Liver (tissue), 9 donors: ENCODE results near the gene ISOC1. TPM values are rescaled to one million over a fixed set of nuclear protein-coding genes. Genes with fewer than 3 reads are reported as not detected.

Experiments used
- DNase-seq: peaks from one replicate; pipeline ENCODE4 v3.0.0-alpha.2; 2017; ENCODE audit warnings: low spot score
- H3K27ac ChIP-seq, 2 donors: one replicate each; pipeline ENCODE4 v1.7.0; 2013; ENCODE audit warnings: inconsistent platforms in 2 of 2, low read length in 2 of 2, control low read depth in 1 of 2, low read depth in 1 of 2, mild to moderate bottlenecking in 1 of 2
- H3K27me3 ChIP-seq, 4 donors: one replicate each; pipeline versions ENCODE4 v1.6.1 to v1.7.0; 2013; ENCODE audit warnings: low read length in 3 of 4, inconsistent platforms in 1 of 4, mild to moderate bottlenecking in 1 of 4, moderate library complexity in 1 of 4; ENCODE audit not compliant: control insufficient read depth in 4 of 4, insufficient read depth in 4 of 4
- H3K36me3 ChIP-seq, 4 donors: one replicate each; pipeline versions ENCODE4 v1.6.1 to v1.7.0; 2013; ENCODE audit warnings: low read length in 3 of 4, mild to moderate bottlenecking in 3 of 4, low read depth in 1 of 4, moderate library complexity in 1 of 4; ENCODE audit not compliant: control insufficient read depth in 4 of 4, insufficient read depth in 3 of 4
- H3K4me1 ChIP-seq, 4 donors: one replicate each; pipeline versions ENCODE4 v1.6.1 to v1.7.0; 2013; ENCODE audit warnings: low read length in 3 of 4, mild to moderate bottlenecking in 3 of 4, moderate library complexity in 1 of 4; ENCODE audit not compliant: control insufficient read depth in 4 of 4, insufficient read depth in 4 of 4
- H3K4me3 ChIP-seq, 3 donors: one replicate each; pipeline versions ENCODE4 v1.6.1 to v1.7.0; 2013; ENCODE audit warnings: low read length in 3 of 3, control low read depth in 1 of 3, low read depth in 1 of 3, mild to moderate bottlenecking in 1 of 3
- H3K9ac ChIP-seq, 2 donors: one replicate each; pipeline ENCODE4 v1.7.0; 2013; ENCODE audit warnings: low read length in 2 of 2, mild to moderate bottlenecking in 2 of 2, moderate library complexity in 2 of 2, control low read depth in 1 of 2, low read depth in 1 of 2
- H3K9me3 ChIP-seq, 4 donors: one replicate each; pipeline versions ENCODE4 v1.6.1 to v1.7.0; 2013; ENCODE audit warnings: low read length in 3 of 4; ENCODE audit not compliant: control insufficient read depth in 4 of 4
- ATF3 ChIP-seq: IDR thresholded peaks from 2 replicates; pipeline ENCODE4 v1.6.1; 2016; ENCODE audit warnings: antibody characterized with exemption
- EGR1 ChIP-seq, 2 donors: IDR thresholded peaks; 2 replicates each; pipeline ENCODE4 v1.6.1; 2016 to 2018; ENCODE audit warnings: antibody characterized with exemption in 2 of 2, low read depth in 2 of 2
- FOXA1 ChIP-seq: IDR thresholded peaks from 2 replicates; pipeline ENCODE4 v1.6.1; 2016; ENCODE audit warnings: antibody characterized with exemption
- FOXA2 ChIP-seq: IDR thresholded peaks from 2 replicates; pipeline ENCODE4 v1.6.1; 2016; ENCODE audit warnings: antibody characterized with exemption
- GABPA ChIP-seq, 2 donors: IDR thresholded peaks in 1 of 2; conservative IDR thresholded peaks in 1 of 2; 2 replicates each; pipeline ENCODE4 v1.6.1; 2016; ENCODE audit warnings: antibody characterized with exemption in 2 of 2, mild to moderate bottlenecking in 1 of 2, moderate library complexity in 1 of 2
- HNF4A ChIP-seq, 2 donors: conservative IDR thresholded peaks; 2 replicates each; pipeline ENCODE4 v1.6.1; 2016; ENCODE audit warnings: antibody characterized with exemption in 2 of 2, mild to moderate bottlenecking in 2 of 2
- HNF4G ChIP-seq: IDR thresholded peaks from 2 replicates; pipeline ENCODE4 v1.6.1; 2016; ENCODE audit warnings: antibody characterized with exemption
- JUND ChIP-seq, 2 donors: IDR thresholded peaks; 2 replicates each; pipeline ENCODE4 v1.6.1; 2016; ENCODE audit warnings: antibody characterized with exemption in 2 of 2
- MAX ChIP-seq: IDR thresholded peaks from 2 replicates; pipeline ENCODE4 v1.6.1; 2016; ENCODE audit warnings: antibody characterized with exemption
- NR2F2 ChIP-seq: IDR thresholded peaks from 2 replicates; pipeline ENCODE4 v1.6.1; 2016; ENCODE audit warnings: antibody characterized with exemption
- RAD21 ChIP-seq, 2 donors: IDR thresholded peaks; 2 replicates each; pipeline ENCODE4 v1.6.1; 2016; ENCODE audit warnings: antibody characterized with exemption in 2 of 2, mild to moderate bottlenecking in 2 of 2
- REST ChIP-seq: IDR thresholded peaks from 2 replicates; pipeline ENCODE4 v1.6.1; 2016; ENCODE audit warnings: antibody characterized with exemption, mild to moderate bottlenecking
- RXRA ChIP-seq, 2 donors: IDR thresholded peaks; 2 replicates each; pipeline ENCODE4 v1.6.1; 2017 to 2018; ENCODE audit warnings: antibody characterized with exemption in 2 of 2, mild to moderate bottlenecking in 1 of 2
- SP1 ChIP-seq: IDR thresholded peaks from 2 replicates; pipeline ENCODE4 v1.6.1; 2018; ENCODE audit warnings: antibody characterized with exemption, mild to moderate bottlenecking
- TAF1 ChIP-seq: conservative IDR thresholded peaks from 2 replicates; pipeline ENCODE4 v1.6.1; 2016; ENCODE audit warnings: antibody characterized with exemption, mild to moderate bottlenecking
- YY1 ChIP-seq: IDR thresholded peaks from 2 replicates; pipeline ENCODE4 v1.6.1; 2016; ENCODE audit warnings: antibody characterized with exemption, mild to moderate bottlenecking
- ZBTB33 ChIP-seq: IDR thresholded peaks from 2 replicates; pipeline ENCODE4 v1.6.1; 2016; ENCODE audit warnings: antibody characterized with exemption
- WGBS: extraction: QIAGEN DNeasy Blood & Tissue Kit; methylation state at CpG from one replicate; pipeline ENCODE4 v1.1.7; 2013; 5-methylcytosine and 5-hydroxymethylcytosine counted together
- polyA plus RNA-seq, 2 donors: library from polyadenylated mRNA; stranded (reverse) in 1 of 2; unstranded in 1 of 2; fragments of 200-250 nt in 1 of 2; fragments of >200 nt in 1 of 2; fragmentation: Nextera tagmentation in 1 of 2; extraction: Ambion mirVana in 1 of 2; gene quantifications; one replicate each; pipeline versions ENCODE4 v1.2.1 to v1.2.3, GENCODE V29; 2013 to 2015
- total RNA-seq, 2 donors: library from RNA; depleted of rRNA; stranded (reverse); fragments of >200 nt; gene quantifications; one replicate each; pipeline ENCODE4 v1.2.3, GENCODE V29; 2014
- TF ChIP-seq, protein P1 (sequence below): fragments of 150-350 bp; IDR thresholded peaks from 2 replicates; pipeline ENCODE4 v1.5.1; 2017; ENCODE audit warnings: improper control_type of control experiment, low read depth, low read length; ENCODE audit not compliant: missing input control
- donor health status: healthy.
- donor health status: healthy.
- donor health status: healthy.
- donor health status: healthy.
- donor health status: healthy.

ISOC1 gene
- total and polyA plus RNA-seq, 4 donors = 34.1 to 52.9 (median 41.8) TPM

- TF ChIP-seq YY1 = no peak
- no peak for TF ChIP-seq TAF1
- no peak for TF ChIP-seq ATF3
- no peak for TF ChIP-seq FOXA2
- TF ChIP-seq EGR1 (IDR thresholded peaks at IDR 0.05; ENCODE audit: low read depth in 2 of 2) = no peak
- no peak for TF ChIP-seq SP1
- no peak for TF ChIP-seq MAX
- TF ChIP-seq JUND (IDR thresholded peaks at IDR 0.05) = no peak
- no peak for TF ChIP-seq NR2F2
- TF ChIP-seq, protein P1, sequence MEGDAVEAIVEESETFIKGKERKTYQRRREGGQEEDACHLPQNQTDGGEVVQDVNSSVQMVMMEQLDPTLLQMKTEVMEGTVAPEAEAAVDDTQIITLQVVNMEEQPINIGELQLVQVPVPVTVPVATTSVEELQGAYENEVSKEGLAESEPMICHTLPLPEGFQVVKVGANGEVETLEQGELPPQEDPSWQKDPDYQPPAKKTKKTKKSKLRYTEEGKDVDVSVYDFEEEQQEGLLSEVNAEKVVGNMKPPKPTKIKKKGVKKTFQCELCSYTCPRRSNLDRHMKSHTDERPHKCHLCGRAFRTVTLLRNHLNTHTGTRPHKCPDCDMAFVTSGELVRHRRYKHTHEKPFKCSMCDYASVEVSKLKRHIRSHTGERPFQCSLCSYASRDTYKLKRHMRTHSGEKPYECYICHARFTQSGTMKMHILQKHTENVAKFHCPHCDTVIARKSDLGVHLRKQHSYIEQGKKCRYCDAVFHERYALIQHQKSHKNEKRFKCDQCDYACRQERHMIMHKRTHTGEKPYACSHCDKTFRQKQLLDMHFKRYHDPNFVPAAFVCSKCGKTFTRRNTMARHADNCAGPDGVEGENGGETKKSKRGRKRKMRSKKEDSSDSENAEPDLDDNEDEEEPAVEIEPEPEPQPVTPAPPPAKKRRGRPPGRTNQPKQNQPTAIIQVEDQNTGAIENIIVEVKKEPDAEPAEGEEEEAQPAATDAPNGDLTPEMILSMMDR = no peak
- TF ChIP-seq HNF4G = no peak
- no peak for TF ChIP-seq GABPA (IDR thresholded peaks at IDR 0.05 in 1 of 2, conservative IDR thresholded peaks at IDR 0.05 in 1 of 2)
- TF ChIP-seq RXRA (IDR thresholded peaks at IDR 0.05) = no peak
- no peak for TF ChIP-seq FOXA1
- H3K4me3 ChIP-seq = no peak overlapping the region
- no peaks in the 10 kb centered on the region for H3K4me1 ChIP-seq
- peaks cover 0 to 5% (median 2%) of the 10 kb centered on the region in 4 donors for H3K9me3 ChIP-seq
- WGBS = 44% methylated on average over 2 of the region's 2 CpGs
- H3K27me3 ChIP-seq = no peaks in the 10 kb centered on the region
- no peak overlapping the region for H3K9ac ChIP-seq
- no peak overlapping the region for H3K27ac ChIP-seq
- no peaks in the 10 kb centered on the region for H3K36me3 ChIP-seq
- DNase-seq = no peak
These were observed 46.0 kb upstream of the ISOC1 start for GRCh38 chr5:129048509-129048908.

DNA sequence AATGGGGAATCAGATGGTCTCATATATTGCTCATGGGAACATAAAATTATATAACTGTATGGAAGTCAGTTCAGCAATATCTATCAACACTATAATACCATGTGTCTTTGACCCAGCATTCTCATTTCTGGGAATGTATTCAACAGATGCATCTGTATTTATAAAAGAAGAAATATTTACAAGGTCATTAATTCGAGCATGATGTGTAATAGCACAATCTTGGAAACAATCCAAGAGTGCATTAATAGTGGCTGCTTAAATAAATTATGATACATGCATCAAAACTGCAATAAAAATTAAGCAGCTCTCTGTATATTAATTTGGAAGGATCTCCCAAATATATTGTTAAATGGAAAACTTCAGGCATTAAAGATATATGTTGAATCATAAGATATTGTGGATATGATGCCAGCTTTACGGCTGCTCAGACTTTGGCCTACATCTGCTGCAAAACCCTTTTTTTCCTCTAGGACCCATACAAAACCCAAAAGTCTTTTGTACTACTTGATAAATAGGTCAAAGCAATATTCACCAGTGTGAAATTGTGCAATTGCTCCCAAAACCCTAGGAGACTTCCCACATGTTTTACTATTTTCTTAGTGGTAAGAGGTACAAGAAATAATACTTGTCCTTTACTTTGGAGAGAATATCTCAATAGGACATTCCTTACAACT lies 45.3 kb upstream of the ISOC1 start:
- Histone ChIP-seq H3K27ac (no peak overlapping the region), H3K4me1 (no peaks in the 10 kb centered on the region), H3K9me3 (no peaks in the 10 kb centered on the region), H3K4me3 (no peak overlapping the region), H3K9ac (no peak overlapping the region), H3K27me3 (no peaks in the 10 kb centered on the region), H3K36me3 (no peaks in the 10 kb centered on the region)
- 71% methylated on average over 2 of the region's 2 CpGs for WGBS
- TF ChIP-seq REST (no peak), MAX (no peak), HNF4A (conservative IDR thresholded peaks at IDR 0.05) (no peak), ATF3 (no peak), GABPA (IDR thresholded peaks at IDR 0.05 in 1 of 2, conservative IDR thresholded peaks at IDR 0.05 in 1 of 2) (no peak), RAD21 (IDR thresholded peaks at IDR 0.05) (no peak), JUND (IDR thresholded peaks at IDR 0.05) (no peak), EGR1 (IDR thresholded peaks at IDR 0.05; ENCODE audit: low read depth in 2 of 2) (no peak), FOXA1 (no peak), NR2F2 (no peak), FOXA2 (no peak), ZBTB33 (no peak), RXRA (IDR thresholded peaks at IDR 0.05) (no peak), SP1 (no peak), HNF4G (no peak)
- TF ChIP-seq, protein P1 = no peak
- no peak for DNase-seq
